K562 (cell line): Measurements from ENCODE around the gene SUPT20H. TPM values are rescaled to one million over a fixed set of nuclear protein-coding genes. Genes with fewer than 3 reads are reported as not detected.

Experiments used
- CXXC5 ChIP-seq: fragments of 250-450 bp; sonication (Bioruptor Pico); IDR thresholded peaks from 2 replicates; pipeline ENCODE4 v1.8.0; 2022; ENCODE audit warnings: inconsistent platforms, mild to moderate bottlenecking, moderate library complexity
- DNMT1 ChIP-seq: fragments of 450-650 bp; IDR thresholded peaks from 2 replicates; pipeline ENCODE4 v1.6.1; 2016; ENCODE audit warnings: antibody characterized with exemption, mild to moderate bottlenecking
- E2F6 ChIP-seq, 2 experiments: IDR thresholded peaks; 2 replicates each; pipeline ENCODE4 v1.6.1; 2011; ENCODE audit warnings: borderline replicate concordance in 1 of 2, control low read depth in 1 of 2, low read depth in 1 of 2, low read length in 1 of 2, mild to moderate bottlenecking in 1 of 2, mixed read lengths in 1 of 2, moderate library complexity in 1 of 2; ENCODE audit not compliant: insufficient read depth in 1 of 2, insufficient read length in 1 of 2, poor library complexity in 1 of 2, severe bottlenecking in 1 of 2; ENCODE audit errors: extremely low read depth in 1 of 2
- ERF ChIP-seq: fragments of 450-650 bp; formaldehyde crosslinking; IDR thresholded peaks from 2 replicates; pipeline ENCODE4 v1.4.0; 2020; ENCODE audit warnings: mild to moderate bottlenecking, mixed read lengths
- GABPA ChIP-seq: fragments of 200-800 bp; sonication (Bioruptor generic); conservative IDR thresholded peaks from 2 replicates; pipeline ENCODE4 v1.6.1; 2016; ENCODE audit warnings: low read depth, missing genetic modification characterization, missing compliant biosample characterization
- GATAD2B ChIP-seq: fragments of 450-650 bp; IDR thresholded peaks from 2 replicates; pipeline ENCODE4 v1.6.1; 2017; ENCODE audit warnings: mild to moderate bottlenecking, borderline replicate concordance
- HMGXB4 ChIP-seq: sonication (generic); formaldehyde crosslinking; IDR thresholded peaks from 2 replicates; pipeline ENCODE4 v1.8.1; 2023; ENCODE audit warnings: mild to moderate bottlenecking, missing genetic modification reagents
- ILF3 ChIP-seq: fragments of 450-650 bp; IDR thresholded peaks from 2 replicates; pipeline ENCODE4 v1.6.1; 2018; ENCODE audit warnings: antibody characterized with exemption, mild to moderate bottlenecking, moderate library complexity, borderline replicate concordance
- KAT7 ChIP-seq: sonication (generic); formaldehyde crosslinking; IDR thresholded peaks from 2 replicates; pipeline ENCODE4 v1.8.0; 2022; ENCODE audit warnings: missing genetic modification reagents, mild to moderate bottlenecking, borderline replicate concordance
- KDM5B ChIP-seq: fragments of 200-600 bp; sonication (generic); IDR thresholded peaks from 2 replicates; pipeline ENCODE4 v1.6.1; 2012; ENCODE audit warnings: low read depth, mild to moderate bottlenecking, moderate library complexity, low read length, control low read depth, inconsistent platforms; ENCODE audit not compliant: insufficient replicate concordance
- MEF2A ChIP-seq: IDR thresholded peaks from 2 replicates; pipeline ENCODE4 v1.6.1; 2011; ENCODE audit warnings: low read depth, mild to moderate bottlenecking, low read length, moderate library complexity; ENCODE audit not compliant: control insufficient read depth
- POLR2AphosphoS5 ChIP-seq: IDR thresholded peaks from 2 replicates; pipeline ENCODE4 v1.6.1; 2011; ENCODE audit warnings: mild to moderate bottlenecking, low read depth, low read length, moderate library complexity; ENCODE audit not compliant: control insufficient read depth, insufficient read depth
- POLR2G ChIP-seq: fragments of 200-400 bp; formaldehyde crosslinking; IDR thresholded peaks from 2 replicates; pipeline ENCODE4 v1.6.1; 2017; ENCODE audit warnings: low read depth, mild to moderate bottlenecking, antibody characterized with exemption, low read length, moderate library complexity
- RFX5 ChIP-seq: IDR thresholded peaks from 2 replicates; pipeline ENCODE4 v1.6.1; 2011; ENCODE audit warnings: low read depth, mild to moderate bottlenecking, improper control_type of control experiment, low read length
- TAF1 ChIP-seq: IDR thresholded peaks from 2 replicates; pipeline ENCODE4 v1.6.1; 2011; ENCODE audit warnings: mild to moderate bottlenecking, low read length, moderate library complexity; ENCODE audit not compliant: insufficient read depth, control insufficient read depth, severe bottlenecking; ENCODE audit errors: extremely low read depth
- TBL1XR1 ChIP-seq, 2 experiments: IDR thresholded peaks; 2 replicates each; pipeline ENCODE4 v1.6.1; 2012; ENCODE audit warnings: improper control_type of control experiment in 2 of 2, low read length in 2 of 2, mild to moderate bottlenecking in 1 of 2
- ZBTB33 ChIP-seq: sonication (generic); formaldehyde crosslinking; IDR thresholded peaks from 2 replicates; pipeline ENCODE4 v1.8.1; 2023; ENCODE audit warnings: mild to moderate bottlenecking, missing genetic modification reagents
- ZBTB49 ChIP-seq: sonication (generic); formaldehyde crosslinking; IDR thresholded peaks from 2 replicates; pipeline ENCODE4 v1.8.0; 2022; ENCODE audit warnings: missing genetic modification reagents, mild to moderate bottlenecking, borderline replicate concordance
- polyA plus RNA-seq, 8 experiments: library from polyadenylated mRNA; depleted of rRNA in 4 of 8; stranded (reverse) in 5 of 8; unstranded in 3 of 8; fragments of >200 nt; fragmentation: Nextera tagmentation in 2 of 8; fragmentation: Illumina TruSeq in 1 of 8; extraction: Ambion mirVana in 2 of 8; extraction: Trizol in 1 of 8; gene quantifications; 2 replicates each; pipeline versions ENCODE4 v1.2.1 to v1.2.3, GENCODE V29; 2011 to 2014; ENCODE audit warnings: inconsistent platforms in 1 of 8, missing spikeins in 1 of 8
- total RNA-seq, 7 experiments: library from RNA; depleted of rRNA in 6 of 7; stranded (reverse); fragments of >200 nt in 6 of 7; fragmentation: Illumina TruSeq in 2 of 7; extraction: Trizol in 2 of 7; gene quantifications; 2 replicates each; pipeline versions ENCODE4 v1.2.1 to v1.2.3, GENCODE V29; 2011 to 2021; ENCODE audit warnings: low replicate concordance in 1 of 7

The SUPT20H gene
- total and polyA plus RNA-seq, 9 of the 15 experiments (the other 6 are each of a cell fraction or from before 2014, with no cell fraction given) = 11.4 to 71.8 (median 31.7) TPM

GRCh38 chr13:36999054-36999714 lies 60.3 kb downstream of the SUPT20H start, which contains the start of gene ALG5 (continued):
- TF ChIP-seq CXXC5 (CRISPR knock-in tag) = peak; percentile 81
- TF ChIP-seq GATAD2B = peak; percentile 72; the same call in 1 of the 2 replicates
- peak; percentile 65; the same call in 1 of the 2 replicates for TF ChIP-seq POLR2AphosphoS5
- TF ChIP-seq MEF2A = 0 out of 2 replicates have a peak, but pooled peaks have one; percentile 12
- TF ChIP-seq TAF1 = peak; percentile 91
- no peak for TF ChIP-seq DNMT1
- peak; percentile 96 for TF ChIP-seq POLR2G
- TF ChIP-seq TBL1XR1 (IDR thresholded peaks at IDR 0.05; ENCODE audit: low read length in 2 of 2) = 0 out of 4 replicates have a peak, but pooled peaks of 1 of the 2 experiments have one; percentile 21
- TF ChIP-seq ILF3 = no peak
- TF ChIP-seq ERF = 0 out of 2 replicates have a peak, but pooled peaks have one; percentile 11
- TF ChIP-seq GABPA = peak; percentile 85
- peak; percentile 54; the same call in 1 of the 2 replicates for TF ChIP-seq KAT7 (CRISPR knock-in tag)
- TF ChIP-seq ZBTB33 = peak; percentile 32; the same call in 1 of the 2 replicates
- peak in 1 of 2 experiments; percentile 49 for TF ChIP-seq E2F6 (IDR thresholded peaks at IDR 0.05; ENCODE audit: borderline replicate concordance in 1 of 2, extremely low read depth in 1 of 2, insufficient read depth in 1 of 2, insufficient read length in 1 of 2, low read depth in 1 of 2, low read length in 1 of 2, poor library complexity in 1 of 2, severe bottlenecking in 1 of 2)
- peak; percentile 33; the same call in 1 of the 2 replicates for TF ChIP-seq HMGXB4 (CRISPR knock-in tag)
- TF ChIP-seq KDM5B = peak; percentile 89
- TF ChIP-seq RFX5 = no peak
- no peak for TF ChIP-seq ZBTB49 (CRISPR knock-in tag)
